GM18505 (cell line): Measurements from ENCODE around the gene SMYD4.

ENCODE experiments used
- ATAC-seq: cut with Tn5 transposase; IDR thresholded peaks from one replicate; pipeline ENCODE4 v1.9.1; 2021; ENCODE audit not compliant: unreplicated experiment
- POLR2A ChIP-seq: IDR thresholded peaks from 4 replicates; pipeline ENCODE4 v1.6.1; 2011; ENCODE audit warnings: borderline replicate concordance; ENCODE audit not compliant: insufficient read depth, insufficient read length; ENCODE audit errors: extremely low read depth

SMYD4 gene

DNA sequence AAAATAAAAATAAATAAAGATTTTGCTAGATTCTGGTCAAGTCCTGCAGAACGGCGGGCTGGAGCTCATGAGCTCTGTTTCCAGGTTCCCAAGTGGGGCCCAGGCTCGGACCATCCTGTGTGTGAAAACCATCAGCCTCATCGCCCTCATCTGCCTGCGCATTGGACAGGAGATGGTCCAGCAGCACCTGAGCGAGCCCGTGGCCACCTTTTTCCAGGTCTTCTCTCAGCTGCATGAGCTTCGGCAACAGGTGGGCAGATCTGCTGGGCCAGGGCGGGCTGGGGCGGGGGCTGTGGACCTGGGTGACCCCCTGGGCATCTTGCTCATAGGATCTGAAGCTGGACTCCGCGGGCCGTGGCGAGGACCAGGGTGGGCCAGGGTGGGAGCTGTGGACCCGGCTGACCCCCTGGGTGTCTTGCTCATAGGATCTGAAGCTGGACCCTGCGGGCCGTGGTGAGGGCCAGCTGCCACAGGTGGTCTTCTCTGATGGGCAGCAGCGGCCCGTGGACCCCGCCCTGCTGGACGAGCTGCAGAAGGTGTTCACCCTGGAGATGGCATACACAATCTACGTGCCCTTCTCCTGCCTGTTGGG, 97.4 kb downstream of the SMYD4 start:
- no peak for ATAC-seq
- TF ChIP-seq POLR2A = no peak

DNA sequence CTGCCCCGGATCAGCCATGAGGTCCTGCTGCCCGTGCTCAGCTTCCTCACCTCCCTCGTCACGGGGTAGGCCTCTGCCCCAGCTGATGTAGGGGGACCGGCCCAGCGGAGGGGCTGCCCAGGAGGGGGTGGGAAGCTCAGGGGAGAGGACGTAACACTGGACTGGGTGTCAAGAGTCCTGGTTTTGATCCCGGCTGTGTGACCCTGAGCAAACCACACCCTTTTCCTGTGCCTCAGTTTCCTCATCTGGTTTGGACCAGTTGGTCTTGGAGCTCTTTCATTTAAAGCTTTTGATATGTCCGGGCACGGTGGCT, 98.6 kb downstream of the SMYD4 start:
- TF ChIP-seq POLR2A = no peak

DNA sequence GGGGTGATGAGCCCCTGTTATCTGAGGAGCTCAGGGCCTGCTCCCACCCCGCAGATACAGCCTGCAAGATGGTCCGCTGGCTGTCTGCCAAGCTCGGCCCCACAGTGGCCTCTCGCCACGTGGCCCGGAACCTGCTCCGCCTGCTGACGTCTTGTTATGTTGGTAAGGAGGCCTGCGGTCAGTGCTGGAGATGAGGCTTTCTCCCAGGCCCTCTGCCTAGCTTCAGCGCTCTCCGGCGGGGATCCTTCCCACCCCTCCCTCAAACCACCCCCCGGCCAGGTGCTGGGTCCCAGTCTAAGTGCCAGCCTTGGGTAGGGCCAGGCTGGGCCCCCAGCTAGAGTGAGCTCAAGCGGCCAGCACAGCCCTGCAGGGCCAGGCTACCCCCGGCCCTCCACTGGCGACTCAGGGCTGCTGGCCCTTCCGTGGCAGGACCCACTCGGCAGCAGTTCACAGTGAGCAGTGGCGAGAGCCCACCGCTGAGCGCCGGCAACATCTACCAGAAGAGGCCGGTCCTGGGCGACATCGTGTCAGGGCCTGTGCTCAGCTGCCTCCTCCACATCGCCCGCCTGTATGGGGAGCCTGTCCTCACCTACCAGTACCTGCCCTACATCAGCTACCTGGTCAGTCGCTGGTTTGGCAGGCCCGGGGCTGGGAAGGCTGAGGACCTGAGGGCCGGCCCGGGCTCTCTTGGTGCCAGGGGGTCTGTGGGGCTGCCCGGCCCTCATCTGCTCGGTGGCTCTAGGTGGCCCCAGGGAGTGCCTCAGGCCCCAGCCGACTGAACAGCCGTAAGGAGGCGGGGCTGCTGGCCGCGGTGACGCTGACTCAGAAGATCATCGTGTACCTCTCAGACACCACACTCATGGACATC, 99.1 kb downstream of the SMYD4 start:
- ATAC-seq = no peak
- no peak for TF ChIP-seq POLR2A

More for the DNA sequence above, 98.6 kb downstream of the SMYD4 start:
- ATAC-seq = no peak

DNA sequence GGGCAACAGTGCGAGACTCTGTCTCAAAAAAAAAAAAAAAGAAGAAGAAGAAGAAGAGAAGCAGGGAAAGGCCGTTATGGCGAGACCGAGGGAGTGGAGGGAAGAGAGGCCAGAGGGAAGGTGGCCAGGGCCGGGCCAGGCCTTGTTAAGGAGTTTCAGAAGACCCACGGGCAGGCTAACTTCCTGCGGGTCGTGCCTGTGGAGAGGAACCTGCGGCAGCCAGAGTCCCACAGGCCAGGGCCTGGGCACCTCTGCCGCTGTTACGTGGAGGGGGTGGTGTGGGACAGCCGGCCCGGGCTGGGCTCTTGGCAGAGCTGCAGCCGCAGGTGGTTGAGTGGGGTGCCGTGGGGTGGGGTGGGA, 99.8 kb downstream of the SMYD4 start:
- TF ChIP-seq POLR2A = no peak
- ATAC-seq = no peak
